ENCODE results near the gene CERS6. TPM values are rescaled to one million over a fixed set of nuclear protein-coding genes. Genes with fewer than 3 reads are reported as not detected.

The CERS6 gene
- total and polyA plus RNA-seq, 2 donors from 2014 or later, result 9.4 to 18.8 TPM

GRCh38 chr2:168821992-168822391 is 365.9 kb downstream of the CERS6 start:
- Histone ChIP-seq H3K9me3 (ENCODE audit: control insufficient read depth in 2 of 3, insufficient read depth in 1 of 3, low read length in 3 of 3) (no peaks in the 10 kb centered on the region), H3K27me3 (ENCODE audit: control insufficient read depth, insufficient read depth, low read length) (no peaks in the 10 kb centered on the region), H3K27ac (ENCODE audit: low read depth in 2 of 2, low read length in 2 of 2) (no peak overlapping the region), H3K36me3 (ENCODE audit: control insufficient read depth in 2 of 3, insufficient read depth in 3 of 3, low read length in 3 of 3) (no peaks in the 10 kb centered on the region), H3K4me3 (ENCODE audit: low read length in 3 of 3) (no peak overlapping the region), H3K9ac (ENCODE audit: low read length in 3 of 3) (no peak overlapping the region), H3K4me1 (ENCODE audit: control insufficient read depth in 2 of 3, insufficient read depth in 2 of 3, low read depth in 1 of 3, low read length in 3 of 3) (peaks cover 0 to 3% (median 0%) of the 10 kb centered on the region in 3 donors)
- TF ChIP-seq CTCF (IDR thresholded peaks at IDR 0.05; ENCODE audit: borderline replicate concordance, extremely low read depth, insufficient read depth), result no peak
- DNase-seq (no peak), FAIRE-seq (no peak)
- intact Hi-C loops (cut with DNase I), result no loop called here

Small RNA genes within 50 kb of the gene (microRNA-seq; reads per million reads assigned to microRNA genes)
- not detected for gene MIR4774

Other genes with a start within 250 kb of the CERS6 start
- gene STK39, start 208.7 kb upstream of the CERS6 start, total RNA-seq, result 27.1 TPM
- 15.9 TPM for gene STK39, start 208.7 kb upstream of the CERS6 start, polyA plus RNA-seq (ENCODE audit: insufficient read depth, low read depth, low replicate concordance)

Data from kidney (tissue), 14 donors.